COR-L47 (cell line): ENCODE data around the gene CERK.

ENCODE experiments used
- DNase-seq: peaks from one replicate; lab custom pipeline; 2025; lab: John Stamatoyannopoulos, UW

Gene CERK

GRCh38 chr22:46699091-46699490, 39.0 kb downstream of the CERK start:
- DNase-seq = no peak

- no peak for DNase-seq
Observed at GRCh38 chr22:46697811-46698515, 40.1 kb downstream of the CERK start.

DNA sequence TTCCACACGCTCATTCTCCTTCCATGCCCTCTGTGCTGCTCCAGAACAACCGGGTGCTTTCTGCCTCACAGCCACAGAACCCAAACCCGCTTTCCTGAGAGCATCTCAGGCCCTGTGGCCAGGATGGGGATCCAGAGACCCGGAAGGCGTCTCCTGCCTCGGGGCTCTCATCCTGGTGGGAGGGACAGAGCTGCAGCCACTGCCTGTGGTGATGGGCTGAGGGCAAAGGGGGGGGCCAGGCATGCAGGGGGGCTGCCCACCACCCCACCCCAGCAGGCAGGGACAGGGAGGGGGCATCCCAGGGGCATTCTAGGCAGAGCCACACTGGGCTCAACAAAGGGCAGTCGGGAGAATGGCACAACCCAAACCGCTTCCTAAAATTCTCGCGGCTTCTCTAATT, 41.4 kb downstream of the CERK start:
- no peak for DNase-seq

DNA sequence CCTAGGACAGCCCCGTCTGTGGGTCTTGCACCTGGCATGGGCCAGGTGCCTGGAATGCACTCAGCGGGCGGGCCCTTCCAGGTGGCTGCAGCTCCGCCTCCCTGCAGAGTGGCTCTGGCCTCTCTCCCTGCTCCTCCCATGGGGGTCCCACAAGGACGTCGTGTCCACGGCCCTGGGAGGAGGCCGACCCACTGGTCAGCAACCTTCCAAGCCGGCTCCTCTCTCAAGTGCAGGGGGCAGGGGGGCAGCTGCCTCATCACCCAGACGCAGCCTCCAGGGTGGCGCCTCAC, 41.9 kb downstream of the CERK start:
- peak; percentile 64 for DNase-seq

DNA sequence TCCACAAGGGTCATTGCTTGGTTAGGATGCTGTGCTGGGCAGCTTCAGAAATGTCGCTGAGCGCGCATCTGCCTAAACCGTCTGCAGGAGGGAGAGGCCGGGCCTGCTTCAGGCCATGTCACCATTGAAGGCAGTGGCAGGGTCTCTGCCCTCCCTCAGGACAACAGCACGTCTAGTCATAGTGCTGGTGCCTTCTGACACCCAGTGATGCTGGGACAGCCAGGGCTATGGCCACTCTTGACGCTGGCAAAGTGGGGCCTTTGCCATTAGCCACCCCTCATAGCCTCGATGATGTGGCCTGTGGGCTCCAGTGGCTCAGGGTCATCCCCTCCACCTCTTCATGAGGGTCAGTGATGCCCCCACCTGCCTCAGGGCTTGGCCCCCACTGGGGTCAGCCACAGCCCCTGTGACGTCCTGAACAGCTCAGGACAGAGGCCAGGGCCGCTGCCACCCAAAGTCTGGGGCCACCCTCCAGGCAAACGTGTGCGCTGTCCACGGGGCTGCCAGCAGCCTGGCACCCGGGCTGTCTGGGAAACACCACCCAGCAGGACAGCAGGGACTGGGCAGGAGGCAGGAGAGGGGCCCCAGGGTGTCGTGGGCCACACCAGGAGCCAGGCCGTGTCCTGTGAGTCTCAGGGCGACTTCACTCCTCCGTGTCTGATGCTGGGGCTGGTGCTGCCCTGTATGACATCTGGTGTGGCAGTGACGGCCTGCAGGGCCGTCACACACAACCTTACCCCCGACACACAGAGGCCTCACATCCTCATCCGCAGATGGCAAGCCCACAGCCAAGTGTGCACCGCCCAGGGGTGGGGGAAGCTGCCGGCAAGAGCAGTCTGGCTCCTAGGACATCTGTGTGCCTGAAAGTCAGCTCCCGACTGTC, 42.5 kb downstream of the CERK start:
- no peak for DNase-seq

DNA sequence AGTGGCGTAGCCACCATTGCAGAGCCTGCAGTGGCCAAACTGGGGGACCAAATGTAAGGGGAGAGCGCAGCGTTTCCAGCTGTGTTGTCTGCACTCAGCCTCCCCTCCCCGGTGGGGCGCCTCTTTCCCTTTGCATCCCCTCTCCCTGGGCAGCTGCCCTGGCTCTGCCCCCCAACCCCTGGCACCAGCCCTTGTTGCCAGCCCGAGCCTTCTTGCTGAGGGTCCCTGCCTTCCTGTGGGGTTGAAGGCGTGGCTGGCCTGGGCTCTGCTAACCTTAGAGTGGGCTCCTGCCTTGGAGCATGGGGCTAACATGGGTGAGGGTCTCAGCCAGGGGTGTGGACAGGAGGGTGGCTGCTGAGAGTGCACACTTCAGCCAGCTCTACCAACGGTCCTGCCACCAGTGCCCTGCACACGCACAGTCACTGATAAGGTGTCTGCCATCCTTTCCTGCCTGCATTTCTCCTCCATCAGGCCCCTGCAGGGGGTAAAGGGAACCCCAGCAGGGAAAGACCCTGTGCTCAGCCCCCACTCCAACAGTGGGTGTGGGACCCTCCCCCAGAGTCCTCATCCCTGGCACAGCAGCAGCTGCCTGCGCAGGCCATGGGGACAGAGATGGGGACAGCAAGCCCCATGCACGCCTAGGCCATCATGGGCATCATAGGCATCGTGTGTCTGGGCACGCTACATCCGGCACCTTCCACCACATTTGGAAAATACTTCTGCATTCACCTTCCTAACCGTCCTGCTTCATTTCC, 43.5 kb downstream of the CERK start:
- no peak for DNase-seq

DNA sequence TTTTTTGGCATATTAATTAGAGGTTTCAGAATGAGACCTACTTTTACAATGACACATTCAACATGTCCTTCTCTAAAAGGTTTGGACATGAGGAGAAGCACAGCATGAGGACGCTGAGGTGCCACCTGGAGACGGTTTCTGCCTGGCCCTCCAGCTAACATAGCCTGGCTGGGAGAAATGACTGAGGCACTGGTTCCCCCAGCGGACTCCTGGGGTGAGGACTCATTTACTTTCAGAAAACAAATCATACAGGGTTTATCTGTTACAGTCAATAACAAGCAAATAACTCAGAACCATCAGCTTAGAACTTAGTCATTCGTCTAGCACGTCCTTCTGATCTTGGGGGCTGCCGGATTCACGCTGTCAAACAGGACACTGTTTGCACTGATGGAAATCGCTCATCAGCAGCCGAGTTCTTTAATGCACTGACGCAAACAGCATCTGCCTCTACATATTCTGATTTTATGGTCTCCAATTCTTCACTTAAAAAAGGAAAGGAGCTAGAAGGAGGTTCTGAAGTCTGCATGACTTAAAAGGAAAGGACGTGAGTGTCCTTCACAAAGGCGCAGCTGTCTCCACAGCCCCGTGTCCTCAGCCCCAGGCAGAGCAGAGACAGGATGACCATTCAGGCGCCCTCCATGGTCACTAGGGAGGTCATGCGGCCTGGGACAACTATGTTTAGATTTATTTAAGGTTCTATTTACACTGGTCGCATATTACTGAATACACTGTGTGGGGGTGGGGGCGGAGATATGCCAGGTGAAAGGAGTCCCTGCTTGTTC, 44.2 kb downstream of the CERK start:
- DNase-seq = peak; percentile 56

DNA sequence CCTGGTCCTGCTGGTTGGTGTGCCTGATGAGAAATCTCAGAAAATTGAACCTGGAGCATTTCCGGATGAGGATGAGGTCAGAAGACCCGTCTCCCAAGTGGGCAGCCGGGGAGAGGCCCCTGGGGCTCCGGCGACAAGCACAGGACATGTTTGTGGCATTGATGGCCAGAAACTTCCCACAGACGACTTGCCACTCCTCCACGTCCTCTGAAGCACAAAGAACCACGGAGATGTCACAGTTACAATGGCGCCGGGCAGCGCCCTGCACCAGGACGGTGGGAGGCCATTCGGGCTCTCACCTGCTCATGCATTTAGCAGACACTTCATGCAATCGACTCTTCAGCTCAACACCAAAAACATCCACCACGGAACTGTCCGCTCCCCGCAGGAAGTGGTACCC, 46.5 kb downstream of the CERK start:
- DNase-seq = no peak

- DNase-seq = no peak
Observed at GRCh38 chr22:46690146-46690545, 47.9 kb downstream of the CERK start.

DNA sequence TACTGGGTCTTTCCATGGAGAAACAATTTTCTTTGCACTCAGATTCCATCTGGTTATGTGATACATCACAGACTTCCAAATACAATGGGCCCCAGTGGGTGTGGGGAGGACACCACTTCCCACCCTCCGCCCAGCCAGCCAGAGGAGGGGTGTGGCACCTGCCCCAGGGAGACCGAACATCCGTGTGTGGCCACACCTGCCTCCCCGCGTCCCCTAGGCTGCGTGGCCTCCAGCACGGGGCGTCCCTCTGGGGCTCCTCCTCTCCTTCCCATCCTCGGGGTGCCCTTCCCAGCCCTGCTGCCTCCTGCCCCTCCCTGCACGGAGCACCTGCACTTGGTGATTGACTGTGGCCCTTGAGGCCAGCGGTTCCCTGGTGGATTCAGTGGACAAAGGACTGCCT, 49.1 kb downstream of the CERK start:
- DNase-seq = peak; percentile 54

DNA sequence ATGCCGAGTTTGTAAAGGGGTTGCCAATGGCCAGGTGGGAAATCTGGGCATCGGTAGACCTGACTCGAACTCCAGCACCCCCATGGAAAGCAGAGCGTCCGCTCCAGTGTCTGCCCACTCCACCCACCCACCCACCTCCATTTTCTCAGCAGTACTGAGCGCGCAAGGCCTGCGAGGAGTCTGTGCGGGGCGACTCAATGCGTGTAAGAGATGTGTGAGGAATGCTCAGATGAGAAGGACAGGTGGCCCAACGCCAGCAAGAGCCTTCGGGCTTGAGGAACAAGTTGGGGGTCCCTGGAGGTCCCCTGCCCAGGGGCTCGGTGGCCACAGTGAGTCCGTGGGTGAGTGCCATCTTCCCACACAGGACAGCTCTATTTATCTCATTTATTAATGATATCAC, 50.6 kb downstream of the CERK start:
- DNase-seq = no peak

- DNase-seq = no peak
Observed at GRCh38 chr22:46687048-46687444, 51.0 kb downstream of the CERK start.

GRCh38 chr22:46686221-46687047, 51.6 kb downstream of the CERK start:
- DNase-seq = no peak

GRCh38 chr22:46684706-46685105, 53.3 kb downstream of the CERK start:
- no peak for DNase-seq

- DNase-seq = no peak
Observed at GRCh38 chr22:46682011-46682731, 55.9 kb downstream of the CERK start.

GRCh38 chr22:46681010-46681409, 57.0 kb downstream of the CERK start:
- no peak for DNase-seq

DNA sequence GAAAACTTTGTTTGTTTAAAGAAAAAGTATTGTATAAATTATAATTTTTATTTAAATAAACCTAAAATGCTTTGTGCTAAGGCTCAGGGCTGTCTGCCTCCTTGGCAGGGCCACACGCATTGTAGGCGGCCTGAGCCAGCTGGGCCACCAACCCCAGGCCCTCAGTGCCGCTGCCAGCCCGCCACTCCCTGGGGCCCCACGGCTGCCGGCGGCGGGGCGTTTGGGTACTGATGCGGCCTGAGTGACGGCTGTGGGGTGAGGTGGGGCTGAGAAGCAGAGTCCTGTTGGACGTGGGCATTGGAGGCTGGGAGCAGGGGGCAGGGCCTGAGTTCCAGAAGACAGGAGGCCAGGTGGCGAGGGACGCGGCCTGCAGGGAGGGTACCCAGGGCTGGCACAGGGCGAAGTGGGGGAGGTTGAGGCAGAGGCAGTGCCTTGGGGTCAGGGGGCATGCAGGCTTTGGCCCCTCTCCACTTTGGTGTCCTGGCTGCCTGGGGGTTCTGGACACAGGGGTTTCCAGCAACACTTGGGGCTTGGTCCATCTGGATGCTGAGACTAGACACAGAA, 58.3 kb downstream of the CERK start:
- DNase-seq = no peak

- no peak for DNase-seq
Observed at GRCh38 chr22:46678785-46679700, 59.0 kb downstream of the CERK start.

DNA sequence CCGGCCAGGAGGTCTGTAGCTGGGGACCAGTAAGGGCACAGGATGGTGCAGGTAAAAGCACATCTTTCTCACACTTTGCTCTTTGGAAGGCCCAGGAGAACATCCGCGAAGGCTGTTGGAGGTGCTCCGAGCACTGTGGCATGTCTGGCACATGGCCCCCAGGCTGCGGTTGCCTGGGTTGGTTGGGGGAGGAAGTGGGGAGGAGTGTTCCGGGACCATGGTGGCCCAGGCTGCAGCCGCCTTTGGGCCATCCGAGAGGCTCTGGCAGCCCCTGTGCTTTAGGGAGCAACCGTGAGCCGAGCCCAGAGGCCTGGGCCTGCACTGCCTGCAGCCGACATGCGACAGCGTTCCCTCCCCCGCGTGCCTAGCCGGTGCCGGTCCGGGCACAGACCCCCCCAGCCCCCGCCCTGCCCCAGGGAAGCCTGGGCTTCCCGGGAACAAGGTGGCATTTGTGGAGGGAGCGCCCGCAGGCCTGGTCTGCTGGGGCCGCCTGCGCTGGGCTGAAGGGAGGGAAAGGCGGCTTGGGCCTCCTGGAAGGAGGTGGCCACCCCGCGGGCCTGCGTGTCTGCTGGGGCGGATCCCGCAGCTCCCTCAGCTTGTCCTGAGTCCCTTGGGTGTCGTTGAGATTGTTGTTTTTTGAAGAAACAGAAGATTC, 59.9 kb downstream of the CERK start:
- DNase-seq = no peak
